HG02973 (cell line): ENCODE results near the gene MFAP3L.

Experiments used
- ATAC-seq: cut with Tn5 transposase; IDR thresholded peaks from one replicate; pipeline ENCODE4 v1.9.1; 2021; ENCODE audit warnings: moderate library complexity; ENCODE audit not compliant: unreplicated experiment

MFAP3L gene

GRCh38 chr4:170025523-170026252, 507 bp downstream of the MFAP3L start:
- ATAC-seq, result no peak

GRCh38 chr4:170022211-170022610, 4.0 kb downstream of the MFAP3L start:
- ATAC-seq, result no peak

- ATAC-seq, result no peak
These were observed 8.9 kb downstream of the MFAP3L start for GRCh38 chr4:170017252-170017651.

DNA sequence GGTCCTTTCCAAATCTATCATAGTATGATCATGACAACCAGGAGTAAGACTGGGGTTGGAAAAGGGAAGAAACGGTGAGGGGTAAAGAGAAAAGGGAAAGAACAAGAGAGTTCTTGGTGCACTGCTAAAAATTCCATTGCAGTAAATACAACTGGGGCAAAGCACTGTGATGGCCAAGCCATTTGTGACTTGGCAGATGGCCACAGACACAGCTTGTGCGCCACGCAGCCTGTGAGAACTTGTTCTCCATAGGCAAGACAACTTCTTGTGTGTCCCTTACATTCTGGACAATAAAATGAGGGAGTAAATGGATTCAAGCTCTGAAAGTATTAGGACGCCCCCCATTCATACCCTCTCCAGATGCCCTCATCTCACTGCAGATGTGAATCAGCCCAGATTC, 10.9 kb downstream of the MFAP3L start:
- no peak for ATAC-seq

DNA sequence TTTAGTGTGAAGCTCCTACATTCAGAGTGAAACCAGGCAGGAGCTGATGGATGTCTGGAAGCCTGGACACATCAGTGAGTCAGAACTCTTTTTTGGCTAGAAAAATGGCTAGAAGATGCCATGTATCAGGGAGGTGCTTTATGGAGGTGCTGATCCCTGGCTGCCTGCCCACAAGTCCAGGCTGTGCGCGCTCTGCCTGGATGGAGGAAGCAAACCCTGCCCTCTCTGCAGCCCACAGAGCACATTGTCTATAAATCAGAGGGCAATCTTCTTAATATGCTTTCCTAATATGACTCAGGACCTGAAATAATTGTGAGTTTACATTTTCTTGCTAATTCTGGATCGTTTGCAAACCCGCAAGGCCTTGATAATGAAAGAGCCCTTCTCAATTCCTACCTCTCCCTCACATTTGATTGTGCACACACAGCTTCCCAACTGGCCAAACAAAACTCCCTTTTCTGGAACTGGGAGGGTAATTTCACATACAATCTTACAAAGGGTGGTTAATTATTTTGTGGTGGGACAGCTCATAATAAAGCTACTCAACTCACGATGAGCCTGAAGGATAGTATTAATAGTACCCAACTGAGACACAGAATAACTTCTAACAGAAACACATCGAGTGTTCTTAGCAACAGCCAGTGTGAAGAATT, 11.7 kb downstream of the MFAP3L start:
- no peak for ATAC-seq

DNA sequence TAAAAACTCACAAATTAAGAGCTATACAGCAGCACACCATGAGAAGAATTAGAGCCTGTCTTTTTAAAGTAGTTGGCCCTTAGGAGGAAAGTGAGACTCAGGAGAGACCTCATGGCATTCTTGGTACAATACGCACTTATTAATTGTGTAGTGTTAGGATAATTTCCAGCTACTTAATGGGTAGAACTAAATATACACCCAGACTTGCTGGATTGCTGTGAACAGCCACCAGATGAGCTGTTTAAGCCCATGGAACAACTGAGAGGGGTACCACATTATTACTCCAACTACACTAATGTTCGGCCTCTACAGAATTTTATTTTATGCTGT, 13.6 kb downstream of the MFAP3L start:
- no peak for ATAC-seq

DNA sequence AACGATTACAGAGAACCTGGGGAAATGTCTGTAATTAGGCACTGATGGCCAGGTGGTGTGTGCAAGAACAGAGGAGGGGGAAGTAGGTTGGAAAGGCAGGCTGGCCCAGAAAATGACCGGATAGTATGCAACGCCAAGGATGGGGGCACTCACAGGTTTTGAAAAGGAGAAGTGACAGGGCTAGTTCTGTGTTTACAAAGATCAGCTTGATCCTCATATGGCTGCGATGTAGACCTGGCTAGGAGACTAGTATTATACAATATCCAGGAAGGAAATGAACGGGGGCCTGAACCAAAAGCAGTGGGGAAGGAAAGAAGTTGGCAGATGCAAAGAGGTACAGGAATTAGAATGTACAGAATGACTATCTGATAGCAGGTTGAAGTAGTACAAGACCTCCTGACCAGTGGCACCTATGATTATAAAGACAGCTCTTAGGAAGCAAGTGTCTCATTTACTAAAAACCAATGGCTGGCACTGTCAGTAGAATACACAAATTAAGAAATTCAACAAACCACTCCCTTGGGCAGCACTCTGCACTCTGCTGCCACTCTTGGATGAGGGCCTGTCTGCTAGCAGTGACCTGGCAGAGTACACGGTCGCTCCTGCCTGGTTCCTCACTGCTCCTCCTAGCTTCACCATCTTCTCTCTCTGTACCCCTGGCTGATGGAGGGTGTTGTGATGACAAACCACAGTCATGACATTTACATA, 14.1 kb downstream of the MFAP3L start:
- ATAC-seq, result no peak

DNA sequence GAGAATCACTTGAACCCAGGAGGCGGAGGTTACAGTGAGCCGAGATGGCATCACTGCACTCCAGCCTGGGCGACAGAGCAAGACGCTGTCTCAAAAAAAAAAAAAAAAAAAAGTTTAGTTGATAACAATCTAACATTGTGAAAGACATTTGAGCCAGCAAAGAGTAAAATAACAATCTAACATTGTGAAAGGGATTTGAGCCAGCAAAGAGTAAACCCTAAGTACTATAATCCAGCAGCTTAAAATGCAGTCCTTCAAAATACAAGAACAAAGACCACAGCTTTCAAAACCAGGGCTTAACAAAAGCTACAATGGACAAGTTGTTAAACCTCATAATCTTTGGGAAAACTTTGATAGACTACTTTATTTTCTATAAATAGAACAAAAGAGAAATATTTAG, 16.9 kb downstream of the MFAP3L start:
- ATAC-seq, result no peak

DNA sequence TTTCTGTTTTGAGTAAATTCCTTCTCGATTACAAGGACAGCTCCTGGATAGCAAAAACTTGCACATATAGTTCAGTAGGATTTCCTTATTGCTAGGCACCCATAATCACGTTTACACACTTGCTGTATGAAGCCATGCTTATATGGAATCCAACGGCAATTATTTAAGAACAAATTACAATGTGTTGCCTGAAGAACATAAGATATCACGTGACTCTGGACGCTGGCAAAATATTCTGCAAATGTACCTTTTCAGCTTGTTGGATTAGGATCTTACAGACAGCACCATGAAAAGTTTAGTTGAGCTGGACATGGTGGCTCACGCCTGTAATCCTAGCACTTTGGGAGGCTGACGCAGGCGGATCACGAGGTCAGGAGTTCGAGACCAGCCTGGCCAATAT, 17.4 kb downstream of the MFAP3L start:
- no peak for ATAC-seq

GRCh38 chr4:170008371-170008770, 17.8 kb downstream of the MFAP3L start:
- peak; percentile 51 for ATAC-seq

- no peak for ATAC-seq
These were observed 19.1 kb downstream of the MFAP3L start for GRCh38 chr4:170007113-170007512.

DNA sequence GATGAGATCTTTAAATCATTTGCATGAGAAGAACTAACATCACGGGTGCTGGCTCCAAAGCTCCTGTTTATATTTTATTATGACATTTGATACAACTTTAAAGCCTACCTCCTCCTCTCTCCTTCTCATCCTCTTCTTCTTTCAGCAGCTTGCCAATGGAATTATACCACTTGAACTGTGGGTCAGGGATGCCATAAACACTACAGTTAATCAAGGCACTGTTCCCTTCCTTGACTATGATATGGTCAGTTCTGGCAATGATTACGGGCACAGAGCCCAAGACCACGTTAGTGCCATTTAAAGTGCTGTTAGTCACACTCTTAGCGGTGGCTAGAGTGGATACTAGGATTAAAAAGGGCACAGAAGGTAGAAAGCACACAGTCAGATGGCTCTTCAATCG, 20.7 kb downstream of the MFAP3L start:
- ATAC-seq, result no peak

DNA sequence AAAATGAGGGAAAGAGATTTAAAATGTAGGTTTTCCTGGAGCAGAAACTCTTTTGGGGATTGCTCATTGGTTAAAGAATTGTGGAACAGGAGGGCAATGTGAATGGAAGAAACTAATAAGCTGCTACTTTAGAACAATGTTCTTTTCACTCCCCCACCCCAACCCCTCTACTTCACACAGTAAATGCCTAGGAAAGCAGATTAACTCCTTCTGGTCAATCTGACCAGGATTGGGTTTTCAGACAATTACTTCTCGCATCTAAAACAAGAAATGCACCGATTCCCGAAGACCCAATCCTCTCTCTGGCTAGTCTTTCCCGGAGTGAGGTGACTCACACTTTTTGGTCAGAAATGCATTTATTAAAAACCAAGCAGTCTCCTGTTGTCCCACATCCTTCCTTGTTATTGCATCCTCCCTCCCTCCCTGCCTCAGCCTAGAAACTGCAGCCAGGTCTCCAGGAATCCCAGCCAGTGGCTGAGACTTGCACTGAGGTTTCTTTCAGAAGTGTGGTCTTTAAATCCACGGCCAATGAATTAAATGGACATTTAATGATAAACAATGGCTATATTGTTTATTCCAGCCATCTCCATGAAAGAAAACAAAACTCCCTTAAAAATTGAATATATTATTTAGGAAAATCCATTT, 21.4 kb downstream of the MFAP3L start:
- no peak for ATAC-seq

DNA sequence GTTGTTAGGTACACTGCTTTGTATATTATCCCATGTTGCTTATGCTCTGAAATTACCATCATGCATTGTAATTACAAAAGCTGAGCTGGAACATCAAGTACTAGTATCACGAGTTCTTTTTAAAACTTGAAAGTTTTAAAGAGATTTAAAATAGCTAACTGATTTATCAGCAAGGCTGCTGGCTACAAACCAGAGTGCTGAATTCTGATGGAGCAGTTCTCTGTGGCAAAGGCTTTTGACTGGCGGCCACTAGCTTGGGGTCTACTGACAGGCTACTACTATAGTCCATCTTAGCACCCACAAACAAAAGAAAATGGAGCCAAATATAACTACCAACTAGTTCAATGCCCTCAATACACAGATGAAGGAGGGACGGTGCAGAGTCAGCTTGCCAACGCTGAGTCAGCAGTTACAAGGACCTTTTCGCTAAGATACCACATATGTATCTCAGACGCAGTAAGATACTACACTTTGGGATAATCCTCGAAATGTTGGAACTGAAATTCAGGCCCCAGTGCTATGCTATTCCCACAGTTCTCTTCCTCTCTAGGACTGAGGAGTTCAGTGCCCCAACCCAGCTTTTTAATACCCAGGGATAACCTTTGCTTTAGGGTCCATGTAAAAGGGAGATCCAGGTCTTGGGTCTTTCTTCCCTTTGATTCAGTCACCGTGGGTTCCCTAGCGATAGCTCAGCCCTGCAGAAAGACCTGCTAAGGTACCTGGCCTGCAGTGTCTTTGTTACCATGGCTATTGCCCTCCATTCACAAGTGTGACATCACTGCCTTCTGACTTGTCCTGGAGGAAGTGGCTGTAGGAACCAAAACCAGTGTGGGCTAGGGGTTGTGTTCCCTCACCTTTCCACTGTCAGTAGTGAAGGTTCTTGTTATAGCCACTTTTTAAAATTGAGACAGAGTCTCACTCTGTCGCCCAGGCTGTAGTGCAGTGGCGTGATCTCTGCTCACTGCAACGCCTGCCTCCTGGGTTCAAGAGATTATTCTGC, 22.8 kb downstream of the MFAP3L start:
- ATAC-seq, result peak; percentile 55

DNA sequence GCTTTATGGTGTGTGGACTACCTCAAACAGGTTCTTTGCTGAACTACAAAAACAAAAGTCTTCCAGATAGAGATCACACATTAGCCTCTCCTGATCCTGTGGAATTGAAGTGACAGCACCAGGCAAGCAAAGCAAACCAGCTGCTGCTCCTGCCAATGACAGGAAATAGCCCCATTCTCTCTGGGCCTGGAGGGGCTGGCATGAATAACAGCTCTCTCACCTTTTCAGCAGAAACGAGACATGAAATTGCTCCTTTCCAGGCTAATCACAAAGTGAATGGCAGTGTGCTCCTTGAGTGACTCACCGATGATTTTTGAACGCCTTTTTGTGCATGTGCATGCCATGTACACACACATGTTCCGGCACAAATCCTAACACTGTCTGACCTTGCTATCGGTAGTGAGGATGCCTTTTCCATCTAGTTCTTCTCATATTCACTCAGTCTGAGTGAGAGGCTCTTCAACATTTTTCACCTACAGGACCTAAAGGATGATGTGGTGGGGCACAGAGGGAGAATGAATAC, 24.4 kb downstream of the MFAP3L start:
- ATAC-seq, result no peak

DNA sequence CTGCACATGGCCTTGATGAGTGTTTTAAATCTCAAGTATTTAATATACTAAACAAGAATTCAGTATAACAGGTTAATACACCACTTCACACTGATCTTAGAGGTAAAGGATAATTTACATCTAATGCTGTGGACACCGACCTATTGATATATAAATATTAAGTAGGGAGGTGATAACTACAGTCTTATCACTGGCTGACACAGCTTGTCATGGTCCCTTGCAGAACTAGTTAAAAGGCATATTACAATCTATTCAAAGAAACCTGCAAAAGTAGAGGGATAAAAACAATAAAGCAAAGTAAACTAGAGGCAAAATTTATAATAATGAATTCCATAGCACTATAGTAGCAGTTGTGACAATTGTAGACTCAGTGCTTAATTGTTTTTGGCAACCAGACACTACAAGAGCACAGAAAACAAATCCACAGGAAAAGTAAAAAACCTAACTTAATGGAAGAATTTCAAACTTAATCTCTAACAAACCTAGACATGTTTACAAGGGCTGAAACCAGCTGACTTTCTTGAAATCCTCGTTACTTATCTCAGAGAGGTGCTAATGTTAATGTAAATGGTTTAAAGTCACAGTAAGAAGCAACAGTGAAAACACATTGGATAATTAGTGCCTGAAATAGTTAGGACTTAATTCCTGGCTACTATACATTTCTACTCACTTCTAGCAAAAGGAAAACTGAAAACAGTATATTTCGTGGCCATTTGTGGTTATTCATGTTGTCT, 25.0 kb downstream of the MFAP3L start:
- no peak for ATAC-seq

DNA sequence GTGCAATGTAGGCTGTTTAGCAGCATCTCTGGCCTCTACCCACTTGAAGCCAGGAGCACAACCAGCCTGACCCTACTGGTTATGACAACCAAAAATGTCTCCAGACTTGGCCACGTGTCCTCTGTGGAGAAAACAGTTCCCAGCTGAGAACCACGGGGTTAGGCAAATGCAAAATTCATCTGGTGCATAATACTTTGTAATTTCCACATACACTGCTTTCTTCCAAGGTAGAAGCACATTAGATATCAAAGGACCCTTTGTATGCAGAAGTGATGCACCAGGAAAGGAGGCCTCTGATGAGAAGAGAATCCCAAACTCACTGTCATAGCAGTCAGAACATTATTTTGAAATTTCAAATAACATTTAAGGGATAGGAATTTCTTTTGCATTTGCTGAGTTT, 26.3 kb downstream of the MFAP3L start:
- ATAC-seq, result no peak

GRCh38 chr4:169998981-169999380, 27.2 kb downstream of the MFAP3L start:
- ATAC-seq, result no peak

- ATAC-seq, result no peak
These were observed 29.6 kb downstream of the MFAP3L start for GRCh38 chr4:169996379-169997240.
